NCI-H1436 treated with DMSO at 0.1 percent for 48 hours (cell line): ENCODE results near the gene TRABD2A.

Experiments used
- DNase-seq: peaks from one replicate; lab custom pipeline; 2025; lab: John Stamatoyannopoulos, UW

Gene TRABD2A

GRCh38 chr2:84817239-84817655, 63.6 kb downstream of the TRABD2A start:
- DNase-seq = no peak

GRCh38 chr2:84816426-84817026, 64.4 kb downstream of the TRABD2A start:
- DNase-seq = no peak

- no peak for DNase-seq
These were observed 65.7 kb downstream of the TRABD2A start for GRCh38 chr2:84815146-84815545.

GRCh38 chr2:84811839-84812431, 68.9 kb downstream of the TRABD2A start:
- no peak for DNase-seq

- DNase-seq = no peak
These were observed 72.6 kb downstream of the TRABD2A start for GRCh38 chr2:84808279-84808678.

GRCh38 chr2:84807063-84807485, 73.8 kb downstream of the TRABD2A start:
- DNase-seq = no peak

- DNase-seq = no peak
These were observed 75.5 kb downstream of the TRABD2A start for GRCh38 chr2:84805250-84805958.

- no peak for DNase-seq
These were observed 79.1 kb downstream of the TRABD2A start for GRCh38 chr2:84801811-84802210.

GRCh38 chr2:84800194-84800805, 80.6 kb downstream of the TRABD2A start:
- DNase-seq = no peak

GRCh38 chr2:84799772-84800171, 81.1 kb downstream of the TRABD2A start:
- no peak for DNase-seq

- DNase-seq = no peak
These were observed 83.6 kb downstream of the TRABD2A start for GRCh38 chr2:84797271-84797670.

- no peak for DNase-seq
These were observed 84.1 kb downstream of the TRABD2A start for GRCh38 chr2:84796798-84797197.

- DNase-seq = no peak
These were observed 87.2 kb downstream of the TRABD2A start for GRCh38 chr2:84793641-84794040.

- DNase-seq = no peak
These were observed 87.9 kb downstream of the TRABD2A start for GRCh38 chr2:84792856-84793522.

GRCh38 chr2:84788498-84788897, 92.4 kb downstream of the TRABD2A start:
- no peak for DNase-seq

- DNase-seq = no peak
These were observed 92.9 kb downstream of the TRABD2A start for GRCh38 chr2:84788027-84788426.

GRCh38 chr2:84786601-84787000, 94.3 kb downstream of the TRABD2A start:
- DNase-seq = no peak

- no peak for DNase-seq
These were observed 94.9 kb downstream of the TRABD2A start for GRCh38 chr2:84785950-84786349.

GRCh38 chr2:84782717-84783442, 98.0 kb downstream of the TRABD2A start:
- DNase-seq = no peak

- no peak for DNase-seq
These were observed 98.8 kb downstream of the TRABD2A start for GRCh38 chr2:84781942-84782716.

GRCh38 chr2:84779781-84780180, 101.1 kb downstream of the TRABD2A start:
- no peak for DNase-seq
